ENCODE results near the gene KYNU. TPM values are rescaled to one million over a fixed set of nuclear protein-coding genes. Genes with fewer than 3 reads are reported as not detected.

Gene KYNU
- 232 to 288 TPM (median 242 TPM) in 5 replicates for total RNA-seq (2022; extraction: Qiagen RNA extraction)

GRCh38 chr2:142877216-142877838 is at the start of gene KYNU:
TSS of gene KYNU (plus strand) at chr2:142877664. CDS start at chr2:142885368, 7,704 bp downstream.

